LNCAP (cell line): Measurements from ENCODE around the gene PACSIN1.

Experiments used
- CTCF ChIP-seq: fragments of 450-650 bp; IDR thresholded peaks from 2 replicates; pipeline ENCODE4 v1.5.1; 2017; ENCODE audit warnings: mild to moderate bottlenecking

PACSIN1 gene

GRCh38 chr6:34540222-34540621 lies 74.3 kb downstream of the PACSIN1 start:
- no peak for TF ChIP-seq CTCF

GRCh38 chr6:34540841-34541240 lies 75.0 kb downstream of the PACSIN1 start:
- TF ChIP-seq CTCF = no peak

GRCh38 chr6:34543421-34543820 lies 77.5 kb downstream of the PACSIN1 start:
- TF ChIP-seq CTCF = no peak

GRCh38 chr6:34544052-34544604 lies 78.3 kb downstream of the PACSIN1 start:
- no peak for TF ChIP-seq CTCF

GRCh38 chr6:34544776-34545471 lies 79.0 kb downstream of the PACSIN1 start:
- no peak for TF ChIP-seq CTCF

GRCh38 chr6:34546551-34547321 lies 80.9 kb downstream of the PACSIN1 start:
- TF ChIP-seq CTCF = no peak

- TF ChIP-seq CTCF = no peak
These were observed 82.1 kb downstream of the PACSIN1 start for GRCh38 chr6:34547701-34548644.
